HFFc6 (cell line): ENCODE data around the gene PIAS2. TPM values are rescaled to one million over a fixed set of nuclear protein-coding genes. Genes with fewer than 3 reads are reported as not detected.
"Not testable (repeated sequence)": the region's sequence is repeated elsewhere in the genome, so short reads cannot be mapped to it uniquely, and the experiment has no call there.

Source experiments
- DNase-seq: peaks from one replicate; pipeline ENCODE4 v3.0.0-alpha.2; 2018
- H3K27ac Mint-ChIP-seq: 2 replicates; pipeline ENCODE4 v1.8.0; 2020; ENCODE audit warnings: mild to moderate bottlenecking, mixed read lengths
- H3K27me3 Mint-ChIP-seq: 2 replicates; pipeline ENCODE4 v1.8.0; 2021; ENCODE audit warnings: mild to moderate bottlenecking, moderate library complexity, mixed read lengths; ENCODE audit not compliant: insufficient read depth
- H3K36me3 Mint-ChIP-seq: 2 replicates; pipeline ENCODE4 v1.8.0; 2021; ENCODE audit warnings: low read depth, mixed read lengths
- H3K4me1 Mint-ChIP-seq: 2 replicates; pipeline ENCODE4 v1.8.0; 2020; ENCODE audit warnings: low read depth, mixed read lengths
- H3K4me3 Mint-ChIP-seq: 2 replicates; pipeline ENCODE4 v1.8.0; 2020; ENCODE audit warnings: mild to moderate bottlenecking, moderate library complexity, mixed read lengths
- H3K9me3 Mint-ChIP-seq: 2 replicates; pipeline ENCODE4 v1.8.0; 2020; ENCODE audit warnings: mild to moderate bottlenecking, mixed read lengths
- CTCF ChIP-seq: fragments of 200-600 bp; sonication (generic); IDR thresholded peaks from 2 replicates; pipeline ENCODE4 v1.5.0; 2021; ENCODE audit warnings: antibody characterized with exemption, mild to moderate bottlenecking
- total RNA-seq, 6 experiments: library from RNA; stranded (reverse); fragmentation: NEBNext Ultra II Directional; extraction: Animal tissue kit (Norgen Biotek cat#: 25700); gene quantifications; 2 replicates in 1 of 6; 3 replicates in 5 of 6; pipeline ENCODE4 v1.2.3, GENCODE V29; 2021

Gene PIAS2
- total RNA-seq, 6 experiments from 2014 or later: 23.2 to 26.2 (median 23.9) TPM

- DNase-seq: no peak
- no peaks in the 10 kb centered on the region for H3K9me3 Mint-ChIP-seq
- TF ChIP-seq CTCF: no peak
- H3K27me3 Mint-ChIP-seq: no peaks in the 10 kb centered on the region
- H3K36me3 Mint-ChIP-seq: 0 out of 2 replicates have a peak, but pooled peaks cover 7% of the 10 kb centered on the region
- no peak overlapping the region for H3K27ac Mint-ChIP-seq
- no peaks in the 10 kb centered on the region for H3K4me1 Mint-ChIP-seq
- no peak overlapping the region for H3K4me3 Mint-ChIP-seq
Observed at GRCh38 chr18:46842583-46842982, 74.7 kb downstream of the PIAS2 start.

- Mint-ChIP-seq H3K9me3 (no peaks in the 10 kb centered on the region), H3K27ac (no peak overlapping the region), H3K4me1 (no peaks in the 10 kb centered on the region), H3K4me3 (no peak overlapping the region), H3K27me3 (no peaks in the 10 kb centered on the region), H3K36me3 (peaks cover 4% of the 10 kb centered on the region; the same call in 1 of the 2 replicates)
- no peak for TF ChIP-seq CTCF
- DNase-seq: no peak
Observed at GRCh38 chr18:46833899-46834298, 83.4 kb downstream of the PIAS2 start.

- H3K27me3 Mint-ChIP-seq: no peaks in the 10 kb centered on the region
- no peaks in the 10 kb centered on the region for H3K4me1 Mint-ChIP-seq
- peaks cover 4% of the 10 kb centered on the region; the same call in 1 of the 2 replicates for H3K36me3 Mint-ChIP-seq
- DNase-seq: no peak
- no peak overlapping the region for H3K4me3 Mint-ChIP-seq
- H3K9me3 Mint-ChIP-seq: no peaks in the 10 kb centered on the region
- no peak overlapping the region for H3K27ac Mint-ChIP-seq
- no peak for TF ChIP-seq CTCF
Observed at GRCh38 chr18:46832849-46833248, 84.5 kb downstream of the PIAS2 start.

GRCh38 chr18:46832422-46832821 is 84.9 kb downstream of the PIAS2 start:
- not testable (repeated sequence) for DNase-seq, H3K9me3 Mint-ChIP-seq, H3K36me3 Mint-ChIP-seq, H3K4me3 Mint-ChIP-seq, H3K4me1 Mint-ChIP-seq, H3K27me3 Mint-ChIP-seq, H3K27ac Mint-ChIP-seq

GRCh38 chr18:46831434-46831833 is 85.9 kb downstream of the PIAS2 start:
- H3K27ac Mint-ChIP-seq: no peak overlapping the region
- DNase-seq: no peak
- no peaks in the 10 kb centered on the region for H3K9me3 Mint-ChIP-seq
- no peaks in the 10 kb centered on the region for H3K4me1 Mint-ChIP-seq
- TF ChIP-seq CTCF: no peak
- peaks cover 4% of the 10 kb centered on the region; the same call in 1 of the 2 replicates for H3K36me3 Mint-ChIP-seq
- H3K27me3 Mint-ChIP-seq: no peaks in the 10 kb centered on the region
- no peak overlapping the region for H3K4me3 Mint-ChIP-seq

- no peak overlapping the region for H3K27ac Mint-ChIP-seq
- H3K9me3 Mint-ChIP-seq: no peaks in the 10 kb centered on the region
- no peaks in the 10 kb centered on the region for H3K27me3 Mint-ChIP-seq
- no peaks in the 10 kb centered on the region for H3K4me1 Mint-ChIP-seq
- no peak overlapping the region for H3K4me3 Mint-ChIP-seq
- no peak for TF ChIP-seq CTCF
- DNase-seq: no peak
- H3K36me3 Mint-ChIP-seq: peaks cover 9% of the 10 kb centered on the region; the same call in 1 of the 2 replicates
Observed at GRCh38 chr18:46830633-46831032, 86.7 kb downstream of the PIAS2 start.
